LHCN-M2 (cell line): ENCODE data around the gene PRAC2. TPM values are rescaled to one million over a fixed set of nuclear protein-coding genes. Genes with fewer than 3 reads are reported as not detected.

ENCODE experiments used
- DNase-seq: peaks from one replicate; pipeline ENCODE4 v3.0.0-alpha.2; 2012; ENCODE audit warnings: low read depth
- total RNA-seq: library from RNA; depleted of rRNA; stranded (reverse); fragments of >200 nt; gene quantifications from 2 replicates; pipeline ENCODE4 v1.2.3, GENCODE V29; 2014; rRNA removed

Gene PRAC2
- total RNA-seq, 1 experiment from 2014 or later = not detected

- peak; percentile 56 for DNase-seq
Measured at GRCh38 chr17:48753794-48754499, 31.0 kb downstream of the PRAC2 start.

- DNase-seq = no peak
Measured at GRCh38 chr17:48754500-48755261, 31.7 kb downstream of the PRAC2 start.

DNA sequence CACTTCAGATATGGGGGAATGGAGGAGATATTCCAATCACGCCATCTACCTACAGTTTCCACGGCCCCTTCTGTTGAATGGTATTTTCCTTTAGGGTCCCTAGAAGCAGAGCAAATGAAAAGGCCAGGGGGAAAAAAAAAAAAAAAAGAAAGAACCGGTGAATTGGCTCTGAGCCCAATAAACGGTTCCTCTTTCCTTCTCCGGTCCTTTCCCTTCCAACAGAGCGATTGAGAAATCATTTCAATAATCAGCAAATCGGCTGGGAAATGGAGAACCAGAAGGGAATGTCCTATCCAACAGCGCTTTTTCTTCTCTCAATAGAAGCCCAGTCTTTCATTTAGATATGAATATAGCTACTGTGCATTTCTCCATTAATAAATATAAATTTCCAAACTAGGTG is 32.4 kb downstream of the PRAC2 start:
- DNase-seq = no peak

DNA sequence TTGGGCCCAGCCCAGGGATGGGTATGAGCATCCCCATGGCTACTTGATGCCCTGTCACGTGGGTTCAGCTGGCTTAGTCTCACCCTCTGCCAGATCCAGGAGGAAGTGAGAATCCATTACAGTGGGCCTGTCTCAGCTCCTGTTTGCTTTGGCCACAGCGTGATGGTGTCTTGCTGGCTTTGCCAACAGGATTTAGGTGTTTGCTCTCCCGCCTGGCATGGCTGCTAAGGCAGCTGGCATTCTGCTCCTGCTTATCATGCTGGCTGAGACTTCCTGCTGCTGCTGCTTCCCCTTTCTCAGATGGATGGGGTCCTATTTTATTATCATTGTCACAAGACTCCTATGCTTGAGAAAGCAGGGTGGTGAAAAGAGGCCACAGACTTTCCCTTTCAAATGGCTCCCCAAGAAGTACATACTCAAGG is 33.9 kb downstream of the PRAC2 start:
- DNase-seq = no peak

GRCh38 chr17:48757524-48757961 is 34.6 kb downstream of the PRAC2 start:
- DNase-seq = peak; percentile 55

DNA sequence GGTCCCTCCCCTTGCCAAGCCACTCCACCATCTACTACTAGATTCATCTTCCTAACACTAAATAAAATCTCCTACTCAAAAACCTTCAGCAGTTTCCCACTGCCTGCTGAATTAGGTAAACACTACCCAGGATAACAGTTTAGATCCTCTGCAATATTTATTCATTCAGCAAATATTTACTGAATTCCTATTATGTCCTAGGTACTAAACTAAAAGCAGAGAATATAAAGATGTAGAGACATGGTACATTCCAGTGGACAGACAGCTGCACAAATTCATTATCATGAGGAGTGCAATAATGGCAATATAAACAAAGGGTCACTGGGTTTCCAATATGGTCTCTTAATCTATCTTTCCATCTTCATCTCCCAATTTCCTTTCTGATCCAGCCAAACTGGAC is 36.3 kb downstream of the PRAC2 start:
- peak; percentile 26 for DNase-seq

- DNase-seq = no peak
Measured at GRCh38 chr17:48760411-48760810, 37.4 kb downstream of the PRAC2 start.

GRCh38 chr17:48761114-48761513 is 38.1 kb downstream of the PRAC2 start:
- DNase-seq = no peak

DNA sequence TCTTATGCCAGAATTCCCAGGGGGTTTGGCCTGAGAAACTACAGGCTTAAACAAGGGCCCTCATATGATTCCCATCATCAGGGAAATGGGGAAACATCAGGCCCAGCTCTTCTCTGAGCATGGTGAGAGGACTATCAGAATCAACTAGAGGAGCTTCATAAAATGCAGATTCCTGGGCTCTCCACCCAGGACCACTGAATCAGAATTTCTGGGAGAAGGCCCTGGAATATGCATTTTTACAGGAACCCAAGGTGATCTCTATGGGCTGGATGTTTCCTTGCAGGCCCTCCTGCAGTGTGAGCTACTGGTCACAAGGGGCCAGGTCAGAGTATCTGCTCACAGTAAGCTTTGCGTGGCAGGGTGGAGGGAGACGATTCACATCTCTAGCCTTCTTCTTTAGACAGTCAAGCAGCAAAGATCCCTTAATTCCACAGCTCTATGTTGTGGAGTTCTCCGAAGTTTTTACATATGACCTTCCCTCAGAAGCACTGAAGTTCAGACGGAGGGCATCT is 44.3 kb downstream of the PRAC2 start:
- DNase-seq = no peak

DNA sequence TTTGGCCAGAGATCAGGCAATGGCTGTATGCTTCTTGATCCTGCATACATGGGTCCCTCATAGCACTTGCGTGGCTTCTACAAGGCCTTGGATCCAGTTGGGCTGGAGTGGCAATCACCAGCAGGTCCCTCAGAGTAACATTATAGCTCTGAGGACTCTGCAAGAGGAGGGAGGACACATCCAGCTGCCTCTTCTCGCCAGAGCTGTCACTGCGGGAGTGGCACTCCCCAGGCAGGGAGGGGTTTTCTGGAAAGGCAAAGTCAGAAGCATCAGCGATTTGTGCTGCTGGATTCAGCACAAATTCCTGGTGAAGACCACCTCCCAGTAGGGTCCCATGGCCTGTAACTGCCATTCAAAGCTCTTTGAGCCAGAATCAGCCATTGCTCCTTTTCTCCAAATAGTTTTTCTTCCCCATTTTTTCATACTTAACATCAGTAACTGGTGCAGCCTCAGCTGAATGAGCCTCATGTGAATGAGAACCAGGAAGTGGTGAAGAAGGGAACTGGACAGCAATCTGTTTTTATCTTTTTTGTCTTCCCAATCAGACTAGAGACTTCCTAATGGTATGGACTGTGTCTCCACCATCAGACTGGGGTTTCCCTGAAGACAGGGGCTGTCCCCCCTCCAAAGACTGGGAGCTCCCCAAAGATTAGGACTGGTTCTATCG is 46.2 kb downstream of the PRAC2 start:
- no peak for DNase-seq

GRCh38 chr17:48770954-48771353 is 48.0 kb downstream of the PRAC2 start:
- no peak for DNase-seq

DNA sequence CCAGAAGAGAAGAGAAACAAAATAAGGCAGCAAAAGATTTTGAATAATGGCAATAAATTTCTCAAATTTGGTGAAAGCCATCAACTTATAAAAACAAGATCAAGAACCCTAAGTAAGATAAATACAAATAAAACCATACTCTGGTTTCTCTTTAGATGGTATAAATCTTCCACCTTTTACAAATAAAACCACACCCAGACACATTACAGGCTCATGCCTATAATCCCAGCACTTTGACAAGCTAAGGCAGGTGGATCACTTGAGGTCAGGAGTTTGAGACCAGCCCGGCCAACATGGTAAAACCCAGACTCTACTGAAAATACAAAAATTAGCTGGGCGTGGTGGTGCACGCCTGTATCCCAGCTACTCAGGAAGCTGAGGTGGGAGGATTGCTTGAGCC is 50.3 kb downstream of the PRAC2 start:
- DNase-seq = no peak

Other genes starting within 250 kb of the PRAC2 start
- gene HOXB1, start 192.2 kb upstream of the PRAC2 start, total RNA-seq = not detected in 2 replicates
- gene HOXB2, start 178.1 kb upstream of the PRAC2 start, total RNA-seq = 59.3 and 65.3 TPM in 2 replicates
- gene HOXB4, start 144.8 kb upstream of the PRAC2 start, total RNA-seq = 5.2 and 5.5 TPM in 2 replicates
- gene HOXB3, start 132.9 kb upstream of the PRAC2 start, total RNA-seq = 9.0 and 12.1 TPM in 2 replicates
- 0.90 and 1.8 TPM in 2 replicates for gene HOXB5, start 129.4 kb upstream of the PRAC2 start, total RNA-seq
- gene HOXB6, start 118.2 kb upstream of the PRAC2 start, total RNA-seq = 21.5 and 24.9 TPM in 2 replicates
- 26.9 and 37.3 TPM in 2 replicates for gene HOXB7, start 112.2 kb upstream of the PRAC2 start, total RNA-seq
- gene HOXB8, start 107.9 kb upstream of the PRAC2 start, total RNA-seq = 22.9 and 23.5 TPM in 2 replicates
- gene HOXB9, start 96.8 kb upstream of the PRAC2 start, total RNA-seq = 3.6 and 5.1 TPM in 2 replicates
- not detected in 2 replicates for gene PRAC1, start 667 bp upstream of the PRAC2 start, total RNA-seq
- 0.77 and 0.80 TPM in 2 replicates for gene HOXB13, start 5.6 kb downstream of the PRAC2 start, total RNA-seq
- gene TTLL6, start 94.0 kb downstream of the PRAC2 start, total RNA-seq = not detected in 2 replicates
- 43.7 and 61.7 TPM in 2 replicates for gene CALCOCO2, start 107.8 kb downstream of the PRAC2 start, total RNA-seq
- gene ATP5MC1, start 169.6 kb downstream of the PRAC2 start, total RNA-seq = 193 and 197 TPM in 2 replicates
- 108 and 111 TPM in 2 replicates for gene UBE2Z, start 185.2 kb downstream of the PRAC2 start, total RNA-seq
- 135 and 146 TPM in 2 replicates for gene SNF8, start 221.7 kb downstream of the PRAC2 start, total RNA-seq
- gene GIP, start 245.4 kb downstream of the PRAC2 start, total RNA-seq = not detected in 2 replicates